ENCODE results near the gene LETM1. TPM values are rescaled to one million over a fixed set of nuclear protein-coding genes. Genes with fewer than 3 reads are reported as not detected.

The LETM1 gene
- total and polyA plus RNA-seq, 4 donors, result 21.7 to 47.1 (median 26.8) TPM

DNA sequence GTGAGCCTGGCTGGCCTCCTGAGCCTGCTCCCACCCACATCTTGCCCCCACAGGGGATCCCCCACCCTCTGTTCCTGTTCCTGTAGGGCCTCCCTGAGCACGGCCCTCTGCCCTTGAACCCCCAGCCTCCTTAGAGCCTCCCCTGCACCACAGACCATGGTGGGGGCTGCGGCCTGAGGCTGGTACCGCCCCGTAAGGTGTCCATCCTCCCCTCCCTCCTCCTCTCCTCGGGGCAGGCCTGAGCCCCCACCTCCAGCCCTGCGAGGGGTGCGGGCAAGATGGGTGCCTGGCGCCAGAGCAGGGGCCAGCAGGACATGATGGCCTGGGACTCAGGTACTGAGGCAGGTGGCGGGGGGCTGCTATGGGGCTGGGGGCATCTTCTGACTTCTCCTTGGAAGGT, 91.3 kb downstream of the LETM1 start:
- 92 to 93% methylated on average over 9 of the region's 9 CpGs for whole genome bisulfite sequencing, 2 donors
- DNase-seq (no peak), ATAC-seq (ENCODE audit: insufficient read depth, low FRiP score) (no peak)
- Histone ChIP-seq H3K36me3 (ENCODE audit: control insufficient read depth in 4 of 4, insufficient read depth in 4 of 4, low read length in 4 of 4) (no peaks in the 10 kb centered on the region), H3K27me3 (ENCODE audit: control insufficient read depth in 3 of 3, insufficient read depth in 3 of 3, low read length in 2 of 3) (no peaks in the 10 kb centered on the region), H3K9me3 (ENCODE audit: control insufficient read depth in 4 of 4, insufficient read depth in 3 of 4, low read length in 3 of 4) (no peaks in the 10 kb centered on the region), H3K27ac (ENCODE audit: low read depth in 1 of 2, low read length in 1 of 2) (no peak overlapping the region), H3K4me1 (ENCODE audit: control insufficient read depth in 5 of 5, insufficient read depth in 5 of 5, low read length in 5 of 5) (peaks cover 0 to 42% (median 11%) of the 10 kb centered on the region in 5 donors), H3K4me3 (no peak overlapping the region), H3K9ac (ENCODE audit: insufficient read depth in 1 of 2, low read length in 2 of 2) (no peak overlapping the region)
- TF ChIP-seq CTCF (IDR thresholded peaks at IDR 0.05; ENCODE audit: control extremely low read depth, extremely low read depth), result no peak

DNA sequence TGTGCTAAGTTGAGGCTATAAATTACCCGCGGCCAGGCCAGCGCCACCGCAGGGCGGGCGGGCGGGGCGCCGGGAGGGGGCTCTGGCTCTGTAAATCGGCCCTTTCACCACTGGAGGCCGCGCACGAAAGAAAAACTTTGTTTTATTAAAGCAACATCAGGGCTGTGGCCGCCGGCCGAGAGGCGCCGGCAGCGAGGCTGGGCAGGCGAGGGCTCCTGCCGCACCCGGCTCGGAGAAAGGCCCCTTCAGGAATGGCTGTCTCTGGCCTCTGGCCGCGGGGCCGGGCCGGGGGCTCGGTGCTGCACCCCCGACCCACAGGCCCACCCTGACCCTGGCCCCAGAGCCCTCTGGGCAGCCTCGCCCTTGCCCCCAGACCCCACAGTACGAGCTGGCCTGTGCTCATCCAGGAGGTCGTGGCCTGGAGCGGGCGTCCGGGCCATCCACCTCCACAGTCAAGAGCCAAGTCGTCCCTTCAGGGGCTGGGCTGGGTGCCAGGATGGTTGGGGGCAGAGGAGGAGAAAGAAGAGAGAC, 92.3 kb downstream of the LETM1 start:
- TF ChIP-seq CTCF (IDR thresholded peaks at IDR 0.05; ENCODE audit: control extremely low read depth, extremely low read depth), result no peak
- no peaks in the 10 kb centered on the region for H3K27me3 ChIP-seq (ENCODE audit: control insufficient read depth in 3 of 3, insufficient read depth in 3 of 3, low read length in 2 of 3)
- no peak for ATAC-seq (ENCODE audit: insufficient read depth, low FRiP score)
- no peak overlapping the region for H3K27ac ChIP-seq (ENCODE audit: low read depth in 1 of 2, low read length in 1 of 2)
- 12 to 13% methylated on average over 32 to 36 of the region's 36 CpGs for WGBS, 2 donors
- H3K4me1 ChIP-seq (ENCODE audit: control insufficient read depth in 5 of 5, insufficient read depth in 5 of 5, low read length in 5 of 5), result peaks cover 0 to 38% (median 14%) of the 10 kb centered on the region in 5 donors
- H3K9me3 ChIP-seq (ENCODE audit: control insufficient read depth in 4 of 4, insufficient read depth in 3 of 4, low read length in 3 of 4), result no peaks in the 10 kb centered on the region
- H3K36me3 ChIP-seq (ENCODE audit: control insufficient read depth in 4 of 4, insufficient read depth in 4 of 4, low read length in 4 of 4), result no peaks in the 10 kb centered on the region
- DNase-seq, result peak; percentile 78 to 82 (median 78)
- H3K4me3 ChIP-seq, result no peak overlapping the region
- no peak overlapping the region for H3K9ac ChIP-seq (ENCODE audit: insufficient read depth in 1 of 2, low read length in 2 of 2)

DNA sequence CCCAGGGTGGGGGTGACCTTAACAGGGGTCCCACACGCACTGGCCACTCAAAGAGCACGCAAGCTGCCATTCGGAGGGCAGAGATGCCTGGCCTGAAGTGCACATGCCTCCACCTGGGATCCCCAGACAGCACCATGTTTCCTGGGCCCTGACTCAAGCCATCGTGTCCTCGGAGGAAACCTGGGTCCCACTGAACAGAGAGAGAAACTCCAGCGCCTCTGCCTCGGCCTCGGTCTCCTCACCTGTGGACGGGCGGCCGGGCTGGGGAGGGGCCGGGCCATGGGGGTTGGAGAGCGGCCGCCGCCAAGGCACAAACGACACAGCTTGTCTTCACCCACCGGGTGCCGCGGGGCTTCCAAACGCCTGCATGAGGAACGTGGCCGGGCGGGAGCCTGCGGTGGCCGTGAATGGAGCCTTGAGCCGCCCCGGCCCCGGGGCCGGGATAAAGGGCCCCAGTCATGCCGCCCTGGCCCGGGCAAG, 92.8 kb downstream of the LETM1 start:
- H3K4me3 ChIP-seq, result no peak overlapping the region
- H3K27me3 ChIP-seq (ENCODE audit: control insufficient read depth in 3 of 3, insufficient read depth in 3 of 3, low read length in 2 of 3), result no peaks in the 10 kb centered on the region
- H3K9ac ChIP-seq (ENCODE audit: insufficient read depth in 1 of 2, low read length in 2 of 2), result no peak overlapping the region
- TF ChIP-seq CTCF (IDR thresholded peaks at IDR 0.05; ENCODE audit: control extremely low read depth, extremely low read depth), result no peak
- no peaks in the 10 kb centered on the region for H3K36me3 ChIP-seq (ENCODE audit: control insufficient read depth in 4 of 4, insufficient read depth in 4 of 4, low read length in 4 of 4)
- no peak for DNase-seq
- H3K4me1 ChIP-seq (ENCODE audit: control insufficient read depth in 5 of 5, insufficient read depth in 5 of 5, low read length in 5 of 5), result peaks cover 0 to 34% (median 14%) of the 10 kb centered on the region in 5 donors
- no peak for ATAC-seq (ENCODE audit: insufficient read depth, low FRiP score)
- no peaks in the 10 kb centered on the region for H3K9me3 ChIP-seq (ENCODE audit: control insufficient read depth in 4 of 4, insufficient read depth in 3 of 4, low read length in 3 of 4)
- 29 to 32% methylated on average over 29 to 31 of the region's 31 CpGs for WGBS, 2 donors
- no peak overlapping the region for H3K27ac ChIP-seq (ENCODE audit: low read depth in 1 of 2, low read length in 1 of 2)

Measured in lung (tissue), 12 donors.